ENCODE data around the gene FCHSD2. TPM values are rescaled to one million over a fixed set of nuclear protein-coding genes. Genes with fewer than 3 reads are reported as not detected.

The FCHSD2 gene
- total and polyA plus RNA-seq, 2 of the 13 experiments (the other 11 are each of a cell fraction or from before 2014, with no cell fraction given), result 20.5 to 24.8 TPM

DNA sequence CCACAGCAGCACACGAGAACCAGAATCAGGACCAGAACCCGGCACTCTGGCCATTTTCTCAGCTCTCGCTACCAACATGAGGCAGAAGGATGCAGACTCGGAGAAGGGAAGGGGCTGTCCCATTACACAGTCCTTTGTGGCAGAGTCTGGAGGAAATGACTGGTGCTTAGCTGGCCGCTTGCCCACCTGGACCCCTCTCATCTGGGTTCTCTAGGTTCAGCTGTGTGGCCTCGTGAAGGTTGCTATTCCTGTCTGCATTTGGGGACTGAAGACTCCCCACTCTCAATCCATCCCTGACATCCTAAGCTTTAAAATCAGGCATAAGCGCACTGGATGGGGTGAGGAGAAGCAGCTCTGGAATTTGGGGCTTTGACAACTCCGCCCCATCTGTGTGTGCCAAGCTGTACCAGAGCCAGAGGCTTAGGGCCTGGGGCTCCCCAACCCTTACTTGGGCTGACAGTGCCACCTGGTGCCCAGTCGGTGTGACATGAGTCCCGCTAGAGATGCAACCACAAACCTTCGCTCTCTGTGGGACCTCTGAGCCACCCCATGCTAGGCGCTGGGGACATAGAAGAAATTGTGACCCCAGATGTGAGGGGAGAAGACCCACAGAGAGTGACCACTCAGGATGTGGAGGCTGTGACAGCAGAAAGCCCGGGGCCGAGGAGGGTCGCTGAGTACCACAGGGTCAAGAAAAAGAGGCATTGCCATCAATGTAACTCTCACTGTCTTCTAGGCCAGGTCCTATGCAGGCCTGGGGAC is 35.8 kb upstream of the FCHSD2 start (continued):
- 0 out of 2 replicates have a peak, but pooled peaks have one; percentile 58 for TF ChIP-seq ZKSCAN8 (CRISPR knock-in tag; IDR thresholded peaks at IDR 0.05; ENCODE audit: borderline replicate concordance)
- no peak for TF ChIP-seq ZIK1 (CRISPR knock-in tag; IDR thresholded peaks at IDR 0.05; ENCODE audit: borderline replicate concordance, low read depth)
- TF ChIP-seq SMARCE1 (IDR thresholded peaks at IDR 0.05; ENCODE audit: borderline replicate concordance), result no peak
- TF ChIP-seq ZBTB20 (CRISPR knock-in tag; IDR thresholded peaks at IDR 0.05; ENCODE audit: borderline replicate concordance, low read depth), result no peak
- TF ChIP-seq, protein P1, sequence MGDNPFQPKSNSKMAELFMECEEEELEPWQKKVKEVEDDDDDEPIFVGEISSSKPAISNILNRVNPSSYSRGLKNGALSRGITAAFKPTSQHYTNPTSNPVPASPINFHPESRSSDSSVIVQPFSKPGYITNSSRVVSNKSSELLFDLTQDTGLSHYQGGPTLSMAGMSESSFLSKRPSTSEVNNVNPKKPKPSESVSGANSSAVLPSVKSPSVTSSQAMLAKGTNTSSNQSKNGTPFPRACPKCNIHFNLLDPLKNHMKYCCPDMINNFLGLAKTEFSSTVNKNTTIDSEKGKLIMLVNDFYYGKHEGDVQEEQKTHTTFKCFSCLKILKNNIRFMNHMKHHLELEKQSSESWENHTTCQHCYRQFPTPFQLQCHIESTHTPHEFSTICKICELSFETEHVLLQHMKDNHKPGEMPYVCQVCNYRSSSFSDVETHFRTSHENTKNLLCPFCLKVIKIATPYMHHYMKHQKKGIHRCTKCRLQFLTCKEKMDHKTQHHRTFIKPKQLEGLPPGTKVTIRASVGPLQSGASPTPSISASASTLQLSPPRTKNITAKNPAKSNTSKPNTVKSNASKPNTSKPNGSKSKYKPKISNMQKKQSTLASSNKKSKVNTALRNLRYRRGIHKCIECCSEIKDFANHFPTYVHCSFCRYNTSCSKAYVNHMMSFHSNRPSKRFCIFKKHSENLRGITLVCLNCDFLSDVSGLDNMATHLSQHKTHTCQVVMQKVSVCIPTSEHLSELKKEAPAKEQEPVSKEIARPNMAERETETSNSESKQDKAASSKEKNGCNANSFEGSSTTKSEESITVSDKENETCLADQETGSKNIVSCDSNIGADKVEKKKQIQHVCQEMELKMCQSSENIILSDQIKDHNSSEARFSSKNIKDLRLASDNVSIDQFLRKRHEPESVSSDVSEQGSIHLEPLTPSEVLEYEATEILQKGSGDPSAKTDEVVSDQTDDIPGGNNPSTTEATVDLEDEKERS (CRISPR knock-in tag; IDR thresholded peaks at IDR 0.05), result no peak
- TF ChIP-seq HCFC1 (IDR thresholded peaks at IDR 0.05; ENCODE audit: low read depth, low read length), result no peak
- no peak for TF ChIP-seq ZNF20 (CRISPR knock-in tag; IDR thresholded peaks at IDR 0.05)
- no peak for TF ChIP-seq RBFOX2 (IDR thresholded peaks at IDR 0.05; ENCODE audit: low read depth, low read length)
- peak; percentile 36; the same call in 1 of the 2 replicates for TF ChIP-seq ZSCAN9 (CRISPR knock-in tag; IDR thresholded peaks at IDR 0.05; ENCODE audit: borderline replicate concordance)
- TF ChIP-seq SIX4 (CRISPR knock-in tag; IDR thresholded peaks at IDR 0.05), result 0 out of 2 replicates have a peak, but pooled peaks have one; percentile 9
- TF ChIP-seq ZBTB3 (CRISPR knock-in tag; IDR thresholded peaks at IDR 0.05; ENCODE audit: borderline replicate concordance, low read depth), result no peak
- TF ChIP-seq MYNN (CRISPR knock-in tag; IDR thresholded peaks at IDR 0.05; ENCODE audit: low read depth), result no peak
- TF ChIP-seq, protein P2, sequence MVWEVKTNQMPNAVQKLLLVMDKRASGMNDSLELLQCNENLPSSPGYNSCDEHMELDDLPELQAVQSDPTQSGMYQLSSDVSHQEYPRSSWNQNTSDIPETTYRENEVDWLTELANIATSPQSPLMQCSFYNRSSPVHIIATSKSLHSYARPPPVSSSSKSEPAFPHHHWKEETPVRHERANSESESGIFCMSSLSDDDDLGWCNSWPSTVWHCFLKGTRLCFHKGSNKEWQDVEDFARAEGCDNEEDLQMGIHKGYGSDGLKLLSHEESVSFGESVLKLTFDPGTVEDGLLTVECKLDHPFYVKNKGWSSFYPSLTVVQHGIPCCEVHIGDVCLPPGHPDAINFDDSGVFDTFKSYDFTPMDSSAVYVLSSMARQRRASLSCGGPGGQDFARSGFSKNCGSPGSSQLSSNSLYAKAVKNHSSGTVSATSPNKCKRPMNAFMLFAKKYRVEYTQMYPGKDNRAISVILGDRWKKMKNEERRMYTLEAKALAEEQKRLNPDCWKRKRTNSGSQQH (CRISPR knock-in tag; IDR thresholded peaks at IDR 0.05; ENCODE audit: low read depth), result no peak
- no peak for TF ChIP-seq POLR2AphosphoS2 (IDR thresholded peaks at IDR 0.05; ENCODE audit: low read depth, low read length)
- no peak for TF ChIP-seq MAF1 (CRISPR knock-in tag; IDR thresholded peaks at IDR 0.05; ENCODE audit: borderline replicate concordance)
- TF ChIP-seq PITX1 (CRISPR knock-in tag; IDR thresholded peaks at IDR 0.05), result peak; percentile 54; the same call in 1 of the 2 replicates
- TF ChIP-seq, protein P3, sequence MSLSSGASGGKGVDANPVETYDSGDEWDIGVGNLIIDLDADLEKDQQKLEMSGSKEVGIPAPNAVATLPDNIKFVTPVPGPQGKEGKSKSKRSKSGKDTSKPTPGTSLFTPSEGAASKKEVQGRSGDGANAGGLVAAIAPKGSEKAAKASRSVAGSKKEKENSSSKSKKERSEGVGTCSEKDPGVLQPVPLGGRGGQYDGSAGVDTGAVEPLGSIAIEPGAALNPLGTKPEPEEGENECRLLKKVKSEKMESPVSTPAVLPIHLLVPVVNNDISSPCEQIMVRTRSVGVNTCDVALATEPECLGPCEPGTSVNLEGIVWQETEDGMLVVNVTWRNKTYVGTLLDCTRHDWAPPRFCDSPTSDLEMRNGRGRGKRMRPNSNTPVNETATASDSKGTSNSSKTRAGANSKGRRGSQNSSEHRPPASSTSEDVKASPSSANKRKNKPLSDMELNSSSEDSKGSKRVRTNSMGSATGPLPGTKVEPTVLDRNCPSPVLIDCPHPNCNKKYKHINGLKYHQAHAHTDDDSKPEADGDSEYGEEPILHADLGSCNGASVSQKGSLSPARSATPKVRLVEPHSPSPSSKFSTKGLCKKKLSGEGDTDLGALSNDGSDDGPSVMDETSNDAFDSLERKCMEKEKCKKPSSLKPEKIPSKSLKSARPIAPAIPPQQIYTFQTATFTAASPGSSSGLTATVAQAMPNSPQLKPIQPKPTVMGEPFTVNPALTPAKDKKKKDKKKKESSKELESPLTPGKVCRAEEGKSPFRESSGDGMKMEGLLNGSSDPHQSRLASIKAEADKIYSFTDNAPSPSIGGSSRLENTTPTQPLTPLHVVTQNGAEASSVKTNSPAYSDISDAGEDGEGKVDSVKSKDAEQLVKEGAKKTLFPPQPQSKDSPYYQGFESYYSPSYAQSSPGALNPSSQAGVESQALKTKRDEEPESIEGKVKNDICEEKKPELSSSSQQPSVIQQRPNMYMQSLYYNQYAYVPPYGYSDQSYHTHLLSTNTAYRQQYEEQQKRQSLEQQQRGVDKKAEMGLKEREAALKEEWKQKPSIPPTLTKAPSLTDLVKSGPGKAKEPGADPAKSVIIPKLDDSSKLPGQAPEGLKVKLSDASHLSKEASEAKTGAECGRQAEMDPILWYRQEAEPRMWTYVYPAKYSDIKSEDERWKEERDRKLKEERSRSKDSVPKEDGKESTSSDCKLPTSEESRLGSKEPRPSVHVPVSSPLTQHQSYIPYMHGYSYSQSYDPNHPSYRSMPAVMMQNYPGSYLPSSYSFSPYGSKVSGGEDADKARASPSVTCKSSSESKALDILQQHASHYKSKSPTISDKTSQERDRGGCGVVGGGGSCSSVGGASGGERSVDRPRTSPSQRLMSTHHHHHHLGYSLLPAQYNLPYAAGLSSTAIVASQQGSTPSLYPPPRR (CRISPR knock-in tag; IDR thresholded peaks at IDR 0.05; ENCODE audit: borderline replicate concordance), result 0 out of 2 replicates have a peak, but pooled peaks have one; percentile 1
- TF ChIP-seq, protein P4, sequence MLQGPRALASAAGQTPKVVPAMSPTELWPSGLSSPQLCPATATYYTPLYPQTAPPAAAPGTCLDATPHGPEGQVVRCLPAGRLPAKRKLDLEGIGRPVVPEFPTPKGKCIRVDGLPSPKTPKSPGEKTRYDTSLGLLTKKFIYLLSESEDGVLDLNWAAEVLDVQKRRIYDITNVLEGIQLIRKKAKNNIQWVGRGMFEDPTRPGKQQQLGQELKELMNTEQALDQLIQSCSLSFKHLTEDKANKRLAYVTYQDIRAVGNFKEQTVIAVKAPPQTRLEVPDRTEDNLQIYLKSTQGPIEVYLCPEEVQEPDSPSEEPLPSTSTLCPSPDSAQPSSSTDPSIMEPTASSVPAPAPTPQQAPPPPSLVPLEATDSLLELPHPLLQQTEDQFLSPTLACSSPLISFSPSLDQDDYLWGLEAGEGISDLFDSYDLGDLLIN (CRISPR knock-in tag; IDR thresholded peaks at IDR 0.05; ENCODE audit: borderline replicate concordance), result no peak
- no peak for TF ChIP-seq ATAD3A (CRISPR knock-in tag; IDR thresholded peaks at IDR 0.05)
